Measurements from ENCODE around the gene SLC29A1.

Gene SLC29A1

DNA sequence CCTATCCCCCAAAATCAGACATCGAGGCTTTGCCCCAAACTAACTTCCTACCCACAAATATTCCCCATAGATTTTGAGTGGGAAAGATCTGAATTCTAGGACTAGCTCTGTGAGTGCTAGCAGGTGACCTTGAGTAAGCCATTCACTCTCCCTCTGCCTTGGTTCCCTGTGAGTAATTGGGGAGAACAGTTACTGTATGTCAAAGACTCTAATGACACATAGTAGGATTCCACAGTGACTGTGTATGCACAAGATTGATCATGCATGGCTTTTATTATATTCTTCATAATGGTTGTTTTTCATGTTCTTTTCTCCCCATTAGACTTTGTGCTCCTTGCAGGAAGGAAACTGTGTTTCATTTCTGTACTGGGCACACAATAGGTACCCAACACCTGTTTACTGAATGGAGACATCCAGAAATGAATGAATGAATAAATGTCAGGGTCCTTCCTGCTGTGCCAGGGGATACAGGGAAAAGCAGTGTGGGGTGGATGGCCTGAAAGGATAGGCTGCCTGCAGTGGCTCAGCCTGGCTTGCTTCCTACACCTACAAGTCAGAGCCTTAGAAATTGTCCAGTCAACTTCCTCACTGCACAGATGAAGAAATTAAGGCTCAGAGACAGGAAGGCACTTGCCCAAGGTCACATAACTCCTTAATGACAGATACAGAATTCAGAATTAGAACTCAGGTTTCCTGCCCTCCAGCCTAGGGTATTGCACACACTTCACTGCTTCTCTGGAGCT is 46.0 kb downstream of the SLC29A1 start:
- no peak for DNase-seq

- no peak for DNase-seq
These were observed 46.6 kb downstream of the SLC29A1 start, which contains the start of gene TMEM151B for GRCh38 chr6:44269921-44270525. Gene TMEM151B (plus strand): TSS chr6:44270450. CDS start chr6:44270743, 293 bp downstream.

- no peak for DNase-seq
These were observed 47.4 kb downstream of the SLC29A1 start for GRCh38 chr6:44270526-44271405.

- no peak for DNase-seq
These were observed 48.0 kb downstream of the SLC29A1 start for GRCh38 chr6:44271406-44271723.

- no peak for DNase-seq
These were observed 48.5 kb downstream of the SLC29A1 start for GRCh38 chr6:44271914-44272313.

DNA sequence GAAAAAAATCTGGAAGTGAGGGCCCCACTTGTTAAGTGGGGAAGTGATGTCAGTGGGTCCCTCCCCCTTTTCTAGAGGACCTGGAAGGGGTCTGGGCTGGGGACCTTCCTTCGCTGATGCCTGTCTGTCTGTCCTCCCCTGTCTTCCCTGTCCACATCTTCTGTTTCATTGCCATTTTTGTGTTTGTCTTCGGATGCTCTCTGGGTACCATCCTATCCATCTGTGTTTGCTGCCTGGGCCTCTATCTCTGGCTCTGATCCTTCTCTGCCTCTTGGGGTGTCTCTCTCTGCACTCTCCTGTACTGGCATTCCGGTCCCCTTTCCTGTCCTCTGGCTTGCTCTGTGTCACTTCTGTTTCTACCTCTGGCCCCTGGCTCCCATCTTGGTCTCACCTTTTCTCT is 49.1 kb downstream of the SLC29A1 start:
- DNase-seq = no peak

GRCh38 chr6:44272999-44273566 is 49.7 kb downstream of the SLC29A1 start:
- DNase-seq = no peak

DNA sequence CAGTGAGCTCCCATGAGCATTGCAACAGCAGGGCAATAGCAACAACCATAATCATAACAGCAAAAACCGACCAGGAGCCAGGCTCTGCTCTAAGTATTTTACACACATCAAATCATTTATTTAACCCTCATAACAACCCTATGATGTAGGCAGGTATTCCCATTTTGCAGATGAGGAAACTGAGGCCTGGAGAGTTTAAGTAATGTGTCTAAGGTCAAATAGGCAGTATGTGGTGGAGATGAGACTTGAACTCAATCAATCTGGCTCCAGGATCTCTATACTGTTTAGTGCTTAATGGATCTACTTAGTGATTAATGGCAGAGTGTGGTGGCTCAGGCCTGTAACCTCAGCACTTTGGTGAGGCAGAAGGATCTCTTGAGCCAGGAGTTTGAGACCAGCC is 50.2 kb downstream of the SLC29A1 start:
- no peak for DNase-seq

DNA sequence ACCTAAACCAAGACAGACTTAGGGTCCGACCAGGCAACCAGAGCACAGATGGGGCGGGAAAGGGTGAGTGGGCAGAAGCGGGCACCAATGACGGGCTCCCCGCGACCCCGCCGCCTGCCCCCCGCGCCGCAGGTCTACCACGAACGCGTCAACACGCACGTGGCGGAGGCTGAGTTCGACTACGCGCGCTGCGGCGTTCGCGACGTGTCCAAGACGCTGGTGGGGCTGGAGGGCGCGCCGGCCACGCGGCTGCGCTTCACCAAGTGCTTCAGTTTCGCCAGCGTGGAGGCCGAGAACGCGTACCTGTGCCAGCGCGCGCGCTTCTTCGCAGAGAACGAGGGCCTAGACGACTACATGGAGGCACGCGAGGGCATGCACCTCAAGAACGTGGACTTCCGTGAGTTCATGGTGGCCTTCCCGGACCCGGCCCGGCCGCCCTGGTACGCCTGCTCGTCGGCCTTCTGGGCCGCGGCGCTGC is 51.9 kb downstream of the SLC29A1 start:
- no peak for DNase-seq

GRCh38 chr6:44275749-44276648 is 52.6 kb downstream of the SLC29A1 start:
- no peak for DNase-seq

DNA sequence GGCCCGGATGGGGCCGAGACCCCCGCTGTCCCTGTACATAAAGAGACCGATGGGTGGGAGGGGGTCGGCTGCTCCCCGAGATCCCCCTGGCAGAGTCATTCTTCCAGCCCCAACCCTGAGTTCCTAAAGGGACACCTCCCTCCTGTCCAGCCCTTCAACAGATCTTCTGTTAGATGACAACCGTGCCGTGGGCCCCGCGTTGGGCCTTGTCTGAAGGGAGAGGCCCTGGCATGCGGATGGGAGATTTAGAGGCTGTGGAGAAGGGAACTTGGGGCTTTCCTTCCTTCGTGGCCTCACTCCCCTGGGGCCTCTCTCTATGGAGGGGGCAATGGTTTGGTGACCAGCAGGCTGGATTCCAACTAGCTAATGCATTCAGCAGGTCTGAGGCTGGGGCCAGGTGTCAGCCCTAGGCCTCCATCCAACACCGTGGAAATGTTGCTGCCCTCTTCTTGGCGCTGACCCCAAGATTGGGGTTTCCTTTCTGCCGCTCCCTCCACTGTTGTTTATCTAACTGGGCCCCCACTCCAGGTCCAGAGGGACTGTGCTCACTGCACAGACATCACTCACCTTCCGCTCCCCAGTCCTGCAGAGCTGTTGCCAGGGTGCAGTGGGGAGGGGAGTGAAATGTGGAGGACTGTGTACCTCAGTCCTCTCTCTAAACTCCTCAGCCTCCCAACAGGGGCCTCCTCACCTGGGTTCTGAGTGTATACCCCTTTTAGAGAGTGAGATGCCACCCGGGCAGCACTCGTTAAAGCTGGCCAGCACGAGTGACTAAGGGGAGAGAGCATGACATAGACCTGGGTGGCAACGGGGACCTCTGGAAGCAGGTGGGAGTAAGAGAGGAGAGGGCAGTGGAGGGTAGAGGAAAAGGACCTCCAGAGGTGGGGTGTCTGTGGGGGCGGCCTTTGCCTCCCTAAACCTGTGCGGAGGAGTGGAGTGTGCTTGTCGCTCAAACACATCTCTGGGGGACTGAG is 53.6 kb downstream of the SLC29A1 start:
- DNase-seq = no peak

DNA sequence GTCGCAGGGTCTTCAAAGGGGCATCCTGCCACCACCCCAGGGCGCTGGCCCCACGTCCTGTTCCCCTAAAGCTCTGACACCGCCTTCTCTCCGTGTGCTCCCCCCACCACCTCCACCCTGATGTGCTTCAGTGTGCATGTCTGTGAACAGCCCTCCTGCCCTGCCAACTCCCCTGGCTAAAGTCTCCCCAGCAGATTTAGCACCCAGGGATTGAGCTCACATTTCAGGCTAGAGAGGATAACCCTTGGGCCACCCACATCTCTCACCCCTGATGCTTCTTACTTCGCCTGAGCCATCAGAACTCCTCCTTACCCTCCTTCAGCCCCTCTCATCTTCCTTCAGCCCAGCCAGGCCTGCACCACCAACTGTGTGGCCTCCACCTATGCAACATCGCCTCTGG is 54.4 kb downstream of the SLC29A1 start:
- no peak for DNase-seq

- DNase-seq = no peak
These were observed 54.9 kb downstream of the SLC29A1 start for GRCh38 chr6:44278315-44278714.

GRCh38 chr6:44278774-44279697 is 55.6 kb downstream of the SLC29A1 start:
- DNase-seq = peak; percentile 47
